VCaP (cell line): ENCODE results near the gene SIDT2.
"Not testable (repeated sequence)": the region's sequence is repeated elsewhere in the genome, so short reads cannot be mapped to it uniquely, and the experiment has no call there.

Experiments used
- H3K27ac ChIP-seq: fragments of 450-650 bp; 2 replicates; pipeline ENCODE4 v1.5.1; 2017
- CTCF ChIP-seq: fragments of 450-650 bp; conservative IDR thresholded peaks from 2 replicates; pipeline ENCODE4 v1.5.1; 2017; ENCODE audit warnings: mild to moderate bottlenecking, moderate library complexity

SIDT2 gene

GRCh38 chr11:117178210-117179034, at the start of gene SIDT2:
TSS of gene SIDT2 (plus strand) at chr11:117178743. CDS start at chr11:117179264, 521 bp downstream.
- H3K27ac ChIP-seq = peak within 1 kb of the TSS; percentile 87
- no peak for TF ChIP-seq CTCF

- H3K27ac ChIP-seq = not testable (repeated sequence)
Measured at GRCh38 chr11:117130396-117130795, 48.1 kb upstream of the SIDT2 start.

- H3K27ac ChIP-seq = no peak overlapping the region
- no peak for TF ChIP-seq CTCF
Measured at GRCh38 chr11:117130879-117131278, 47.7 kb upstream of the SIDT2 start.

- H3K27ac ChIP-seq = no peak overlapping the region
- TF ChIP-seq CTCF = no peak
Measured at GRCh38 chr11:117134431-117134830, 44.1 kb upstream of the SIDT2 start.

GRCh38 chr11:117134979-117135378, 43.6 kb upstream of the SIDT2 start:
- not testable (repeated sequence) for H3K27ac ChIP-seq

GRCh38 chr11:117137223-117138086, 41.1 kb upstream of the SIDT2 start:
- H3K27ac ChIP-seq = not testable (repeated sequence)

- no peak for TF ChIP-seq CTCF
- peak overlapping the region; percentile 93 for H3K27ac ChIP-seq
Measured at GRCh38 chr11:117143390-117143789, 35.2 kb upstream of the SIDT2 start.

GRCh38 chr11:117143871-117144476, 34.6 kb upstream of the SIDT2 start, which contains the start of gene PAFAH1B2:
TSS of gene PAFAH1B2 (plus strand) at chr11:117144287. CDS start at chr11:117152448, 8,161 bp downstream.
- H3K27ac ChIP-seq = peak within 1 kb of the TSS; percentile 93
- no peak for TF ChIP-seq CTCF
